Activated T-helper 1 cell treated with Interleukin-2 at 50 U/mL for 16 hours (primary cell): Measurements from ENCODE around the gene BRINP1.

ENCODE experiments used
- DNase-seq: peaks from one replicate; pipeline ENCODE4 v3.0.0-alpha.2; 2020; ENCODE audit warnings: low read depth

The BRINP1 gene

GRCh38 chr9:119343059-119343990 lies 25.9 kb downstream of the BRINP1 start:
- DNase-seq: no peak

- DNase-seq: no peak
Measured at GRCh38 chr9:119339056-119339455, 30.2 kb downstream of the BRINP1 start.

GRCh38 chr9:119337573-119337972 lies 31.7 kb downstream of the BRINP1 start:
- no peak for DNase-seq

- no peak for DNase-seq
Measured at GRCh38 chr9:119334745-119335144, 34.5 kb downstream of the BRINP1 start.

- DNase-seq: no peak
Measured at GRCh38 chr9:119333507-119334229, 35.6 kb downstream of the BRINP1 start.

GRCh38 chr9:119332522-119332921 lies 36.7 kb downstream of the BRINP1 start:
- DNase-seq: no peak

- DNase-seq: no peak
Measured at GRCh38 chr9:119322184-119322583, 47.1 kb downstream of the BRINP1 start.

GRCh38 chr9:119318371-119318770 lies 50.9 kb downstream of the BRINP1 start:
- DNase-seq: no peak

- DNase-seq: no peak
Measured at GRCh38 chr9:119313846-119314245, 55.4 kb downstream of the BRINP1 start.

GRCh38 chr9:119310741-119311140 lies 58.5 kb downstream of the BRINP1 start:
- DNase-seq: no peak

- DNase-seq: no peak
Measured at GRCh38 chr9:119307471-119307870, 61.8 kb downstream of the BRINP1 start.

GRCh38 chr9:119304555-119304954 lies 64.7 kb downstream of the BRINP1 start:
- DNase-seq: no peak

- no peak for DNase-seq
Measured at GRCh38 chr9:119302988-119303698, 66.1 kb downstream of the BRINP1 start.

GRCh38 chr9:119298076-119298853 lies 71.0 kb downstream of the BRINP1 start:
- DNase-seq: no peak

- DNase-seq: no peak
Measured at GRCh38 chr9:119291554-119291953, 77.7 kb downstream of the BRINP1 start.

- DNase-seq: no peak
Measured at GRCh38 chr9:119289740-119290433, 79.3 kb downstream of the BRINP1 start.

GRCh38 chr9:119284587-119285337 lies 84.5 kb downstream of the BRINP1 start:
- no peak for DNase-seq

GRCh38 chr9:119284118-119284517 lies 85.1 kb downstream of the BRINP1 start:
- DNase-seq: no peak

- no peak for DNase-seq
Measured at GRCh38 chr9:119283078-119283794, 86.0 kb downstream of the BRINP1 start.
